ENCODE results near the gene NFATC2. TPM values are rescaled to one million over a fixed set of nuclear protein-coding genes. Genes with fewer than 3 reads are reported as not detected.

The NFATC2 gene
- polyA plus RNA-seq, 1 experiment = 0.21 TPM

DNA sequence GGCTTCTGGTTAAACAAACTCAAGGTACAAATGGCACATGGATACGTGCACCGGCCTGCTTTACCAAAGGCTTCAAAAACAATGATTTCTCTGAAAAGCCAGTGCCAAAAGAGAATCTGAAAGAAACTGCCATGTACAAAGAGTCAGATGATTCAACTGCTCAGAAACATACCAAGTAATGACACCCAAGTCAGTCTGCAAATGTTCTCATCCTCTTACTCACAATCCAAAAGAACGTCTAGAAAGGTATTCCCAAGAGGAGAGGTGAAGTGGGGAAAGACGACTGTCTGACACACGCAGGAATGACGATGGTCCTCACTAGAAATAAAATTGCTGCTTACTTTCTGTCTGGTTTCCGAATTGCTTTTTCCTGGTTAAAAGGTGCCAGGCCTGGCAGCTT, 52.9 kb downstream of the NFATC2 start:
- DNase-seq (ENCODE audit: low read depth) = no peak
- no peaks in the 10 kb centered on the region for H3K36me3 ChIP-seq (ENCODE audit: control insufficient read depth, insufficient read depth, low read length)
- TF ChIP-seq, protein P1, sequence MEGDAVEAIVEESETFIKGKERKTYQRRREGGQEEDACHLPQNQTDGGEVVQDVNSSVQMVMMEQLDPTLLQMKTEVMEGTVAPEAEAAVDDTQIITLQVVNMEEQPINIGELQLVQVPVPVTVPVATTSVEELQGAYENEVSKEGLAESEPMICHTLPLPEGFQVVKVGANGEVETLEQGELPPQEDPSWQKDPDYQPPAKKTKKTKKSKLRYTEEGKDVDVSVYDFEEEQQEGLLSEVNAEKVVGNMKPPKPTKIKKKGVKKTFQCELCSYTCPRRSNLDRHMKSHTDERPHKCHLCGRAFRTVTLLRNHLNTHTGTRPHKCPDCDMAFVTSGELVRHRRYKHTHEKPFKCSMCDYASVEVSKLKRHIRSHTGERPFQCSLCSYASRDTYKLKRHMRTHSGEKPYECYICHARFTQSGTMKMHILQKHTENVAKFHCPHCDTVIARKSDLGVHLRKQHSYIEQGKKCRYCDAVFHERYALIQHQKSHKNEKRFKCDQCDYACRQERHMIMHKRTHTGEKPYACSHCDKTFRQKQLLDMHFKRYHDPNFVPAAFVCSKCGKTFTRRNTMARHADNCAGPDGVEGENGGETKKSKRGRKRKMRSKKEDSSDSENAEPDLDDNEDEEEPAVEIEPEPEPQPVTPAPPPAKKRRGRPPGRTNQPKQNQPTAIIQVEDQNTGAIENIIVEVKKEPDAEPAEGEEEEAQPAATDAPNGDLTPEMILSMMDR (IDR thresholded peaks at IDR 0.05; ENCODE audit: insufficient read depth, low read depth, low read length) = no peak
- ChIA-PET CTCF (interaction anchor here (0.9 kb wide), 1 partner anchor 506 kb away, joined by 3 read pairs; no protein-coding TSS in a partner anchor), POLR2A (no interaction called here)
- no peak overlapping the region for H3K4me3 ChIP-seq (ENCODE audit: low read depth, low read length)
- no peaks in the 10 kb centered on the region for H3K27me3 ChIP-seq (ENCODE audit: control insufficient read depth, insufficient read depth, low read length)

DNA sequence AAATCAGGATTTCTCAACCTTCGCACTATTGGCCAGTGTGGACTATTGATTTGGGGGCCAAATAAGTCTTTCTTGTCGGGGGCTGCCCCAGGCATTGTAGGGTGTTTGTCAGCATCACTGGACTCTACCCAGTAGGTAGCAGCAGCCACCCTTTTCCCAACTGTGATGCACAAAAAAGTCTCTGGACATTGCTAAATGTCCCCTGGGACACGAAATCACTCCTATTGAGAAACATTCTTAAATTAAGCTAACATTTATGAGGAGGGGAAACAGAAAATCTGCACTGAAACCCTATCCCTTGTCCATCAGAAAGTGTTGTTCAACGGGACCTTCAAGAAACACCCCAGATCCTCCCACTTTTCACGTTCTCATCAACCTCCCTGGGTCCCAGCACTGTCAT, 54.2 kb downstream of the NFATC2 start:
- ChIA-PET CTCF (interaction anchor here (1.7 kb wide), 1 partner anchor 13 kb away, joined by 4 read pairs; no protein-coding TSS in a partner anchor), POLR2A (no interaction called here)
- TF ChIP-seq, protein P1 (IDR thresholded peaks at IDR 0.05; ENCODE audit: insufficient read depth, low read depth, low read length) = no peak
- Histone ChIP-seq H3K36me3 (ENCODE audit: control insufficient read depth, insufficient read depth, low read length) (no peaks in the 10 kb centered on the region), H3K4me3 (ENCODE audit: low read depth, low read length) (no peak overlapping the region), H3K27me3 (ENCODE audit: control insufficient read depth, insufficient read depth, low read length) (no peaks in the 10 kb centered on the region)
- no peak for DNase-seq (ENCODE audit: low read depth)

DNA sequence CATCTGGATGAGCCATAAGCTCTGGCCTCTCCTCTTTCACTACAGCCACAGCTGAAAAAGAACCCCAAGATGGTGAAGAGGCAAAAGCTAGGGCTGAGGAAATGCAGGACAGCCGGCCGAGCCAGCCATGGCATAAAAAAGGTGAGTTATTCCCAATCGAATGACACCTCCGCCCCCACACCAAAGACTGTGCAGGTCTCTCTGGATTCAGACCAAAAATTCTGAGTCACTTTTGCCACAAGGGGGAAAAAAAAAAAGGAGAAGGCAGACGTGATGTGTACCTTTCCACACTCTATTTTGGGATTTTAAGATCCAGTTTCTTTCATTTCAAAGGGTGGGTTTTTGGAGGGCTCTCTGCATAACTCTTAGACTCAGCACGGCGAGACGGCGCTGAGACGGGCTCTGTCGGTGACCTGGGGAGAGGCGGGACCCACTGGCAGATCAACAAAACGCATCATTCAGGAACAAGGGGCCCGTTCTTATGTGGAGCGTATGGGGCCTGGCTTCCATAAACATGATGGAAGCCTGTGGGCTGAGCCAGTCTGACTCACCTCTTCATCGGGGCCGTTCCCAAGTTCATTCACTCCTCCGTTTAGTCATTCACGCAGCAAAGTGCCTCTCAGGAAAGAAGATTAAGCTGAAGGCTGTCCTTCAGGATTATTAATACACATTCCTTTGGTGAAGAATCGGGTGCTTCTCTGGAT, 54.8 kb downstream of the NFATC2 start:
- TF ChIP-seq, protein P1 (IDR thresholded peaks at IDR 0.05; ENCODE audit: insufficient read depth, low read depth, low read length) = no peak
- no peak for DNase-seq (ENCODE audit: low read depth)
- Histone ChIP-seq H3K36me3 (ENCODE audit: control insufficient read depth, insufficient read depth, low read length) (no peaks in the 10 kb centered on the region), H3K27me3 (ENCODE audit: control insufficient read depth, insufficient read depth, low read length) (no peaks in the 10 kb centered on the region), H3K4me3 (ENCODE audit: low read depth, low read length) (no peak overlapping the region)
- ChIA-PET POLR2A (no interaction called here), CTCF (interaction anchor here (1.7 kb wide), 1 partner anchor 13 kb away, joined by 4 read pairs; no protein-coding TSS in a partner anchor)

DNA sequence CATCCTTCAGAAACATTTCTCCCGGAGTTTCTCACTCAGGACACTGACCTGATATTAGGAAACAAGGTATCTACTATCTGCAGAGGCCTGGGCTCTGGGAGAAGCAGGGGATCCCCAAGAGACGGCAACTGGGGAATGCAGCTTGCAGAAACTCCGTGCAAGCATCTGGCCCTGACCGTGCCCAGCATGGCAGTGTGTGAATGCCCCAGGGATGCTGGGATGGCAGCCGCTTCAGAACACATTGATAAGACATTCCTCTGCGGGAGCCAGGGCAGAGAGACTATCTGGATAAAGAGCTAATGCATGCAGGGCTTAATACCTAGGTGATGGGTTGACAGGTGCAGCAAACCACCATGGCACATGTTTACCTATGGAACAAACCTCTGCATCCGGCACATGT, 55.4 kb downstream of the NFATC2 start:
- DNase-seq (ENCODE audit: low read depth) = no peak
- CTCF ChIA-PET = interaction anchor here (0.6 to 1.7 kb wide), 2 partner anchors 12 to 21 kb away, joined by 4 to 5 read pairs; no protein-coding TSS in a partner anchor
- TF ChIP-seq, protein P1 (IDR thresholded peaks at IDR 0.05; ENCODE audit: insufficient read depth, low read depth, low read length) = no peak
- H3K36me3 ChIP-seq (ENCODE audit: control insufficient read depth, insufficient read depth, low read length) = no peaks in the 10 kb centered on the region
- H3K27me3 ChIP-seq (ENCODE audit: control insufficient read depth, insufficient read depth, low read length) = no peaks in the 10 kb centered on the region
- POLR2A ChIA-PET = no interaction called here
- no peak overlapping the region for H3K4me3 ChIP-seq (ENCODE audit: low read depth, low read length)

DNA sequence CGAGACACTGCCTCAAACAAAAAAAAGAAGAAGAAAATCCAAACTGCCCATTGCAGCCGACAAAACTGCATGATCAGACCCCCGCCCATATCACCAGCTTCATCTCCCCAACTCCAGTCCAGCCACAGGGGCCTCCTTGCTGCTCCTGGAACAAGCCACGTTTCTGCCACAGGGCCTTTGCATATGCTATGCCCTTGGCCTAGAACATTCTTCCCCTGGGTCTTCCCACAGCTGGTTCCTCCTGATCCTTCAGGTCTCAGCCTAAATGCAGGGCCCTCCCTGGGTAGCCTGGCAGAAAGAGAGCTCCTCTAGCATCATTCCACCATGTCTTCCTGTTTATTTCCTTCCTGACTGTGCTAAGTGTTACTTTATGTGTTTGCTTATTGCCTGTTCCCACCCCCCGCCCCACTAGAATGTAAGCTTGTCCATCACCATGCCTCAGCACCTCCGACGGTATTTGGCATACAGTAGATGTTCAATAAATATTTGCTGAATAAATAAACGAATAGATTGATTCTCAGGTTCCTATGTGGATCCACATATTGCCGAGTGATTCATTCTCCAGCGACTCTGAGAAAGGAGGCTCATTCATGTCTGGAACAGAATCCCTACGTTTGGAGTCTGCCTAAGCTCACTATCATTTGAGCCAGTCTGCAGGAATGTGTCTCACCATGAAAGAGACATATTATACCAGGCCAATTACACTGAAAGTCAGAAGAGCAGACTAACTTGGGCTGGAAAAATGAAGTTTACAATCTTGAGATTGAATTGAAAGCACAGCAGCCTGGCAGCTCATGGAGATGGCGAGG, 56.1 kb downstream of the NFATC2 start:
- no peak for DNase-seq (ENCODE audit: low read depth)
- ChIA-PET CTCF (interaction anchor here (0.6 to 1.7 kb wide), 2 partner anchors 12 to 20 kb away, joined by 4 to 5 read pairs; no protein-coding TSS in a partner anchor), POLR2A (no interaction called here)
- TF ChIP-seq, protein P1 (IDR thresholded peaks at IDR 0.05; ENCODE audit: insufficient read depth, low read depth, low read length) = no peak
- Histone ChIP-seq H3K27me3 (ENCODE audit: control insufficient read depth, insufficient read depth, low read length) (no peaks in the 10 kb centered on the region), H3K36me3 (ENCODE audit: control insufficient read depth, insufficient read depth, low read length) (no peaks in the 10 kb centered on the region), H3K4me3 (ENCODE audit: low read depth, low read length) (no peak overlapping the region)
